GM19438 (cell line): ENCODE results near the gene DOCK3.
"Not testable (repeated sequence)": the region's sequence is repeated elsewhere in the genome, so short reads cannot be mapped to it uniquely, and the experiment has no call there.

Experiments used
- ATAC-seq: cut with Tn5 transposase; IDR thresholded peaks from one replicate; pipeline ENCODE4 v1.9.1; 2021; ENCODE audit warnings: low read depth; ENCODE audit not compliant: unreplicated experiment

The DOCK3 gene

DNA sequence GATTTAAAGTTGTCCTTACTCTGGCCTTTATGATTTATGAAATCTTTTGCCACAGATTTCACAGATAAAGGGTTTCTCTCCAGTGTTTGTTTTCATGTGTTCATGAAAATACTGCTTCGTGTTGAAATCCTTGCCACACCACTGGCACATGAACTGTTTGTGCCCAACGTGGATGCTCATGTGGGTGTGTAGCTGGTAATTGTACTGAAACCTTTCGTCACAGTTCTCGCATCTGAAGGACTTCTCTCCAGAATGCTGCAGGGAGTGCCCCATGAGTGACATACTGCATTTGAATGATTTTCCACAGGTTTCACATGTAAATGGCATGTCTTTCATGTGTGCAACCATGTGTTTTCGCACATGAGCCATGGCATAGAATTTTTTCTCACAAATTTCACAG is 111.9 kb downstream of the DOCK3 start:
- ATAC-seq: no peak

DNA sequence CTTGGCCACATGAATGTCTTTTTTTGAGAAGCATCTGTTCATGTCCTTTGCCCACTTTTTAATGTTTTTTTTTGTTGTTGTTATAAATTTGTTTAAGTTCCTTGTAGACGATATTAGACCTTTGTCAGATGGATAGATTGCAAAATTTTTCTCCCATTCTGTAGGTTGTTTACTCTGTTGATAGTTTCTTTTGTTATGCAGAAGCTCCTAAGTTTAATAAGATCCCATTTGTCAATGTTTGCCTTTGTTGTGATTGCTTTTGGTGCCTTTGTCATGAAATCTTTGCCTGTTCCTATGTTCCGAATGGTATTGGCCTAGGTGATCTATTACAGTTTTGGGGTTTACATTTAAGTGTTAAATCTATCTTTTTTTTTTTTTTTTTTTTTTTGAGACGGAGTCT is 116.2 kb downstream of the DOCK3 start:
- ATAC-seq: not testable (repeated sequence)

DNA sequence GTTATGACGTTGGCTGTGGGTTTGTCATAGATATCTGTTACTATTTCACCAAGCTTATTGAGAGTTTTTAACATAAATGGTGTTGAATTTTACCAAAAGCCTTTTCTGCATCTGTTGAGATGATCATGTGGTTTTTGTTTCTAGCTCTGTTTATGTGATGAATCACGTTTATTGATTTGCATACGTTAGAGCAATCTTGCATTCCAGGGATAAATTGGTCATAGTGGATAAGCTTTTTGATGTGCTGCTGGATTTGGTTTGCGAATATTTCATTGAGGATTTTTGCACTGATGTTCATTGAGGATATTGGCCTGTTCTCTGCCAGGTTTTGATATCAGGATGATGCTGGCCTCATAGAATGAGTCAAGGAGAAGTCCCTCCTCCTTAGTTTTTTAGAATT is 117.8 kb downstream of the DOCK3 start:
- no peak for ATAC-seq

DNA sequence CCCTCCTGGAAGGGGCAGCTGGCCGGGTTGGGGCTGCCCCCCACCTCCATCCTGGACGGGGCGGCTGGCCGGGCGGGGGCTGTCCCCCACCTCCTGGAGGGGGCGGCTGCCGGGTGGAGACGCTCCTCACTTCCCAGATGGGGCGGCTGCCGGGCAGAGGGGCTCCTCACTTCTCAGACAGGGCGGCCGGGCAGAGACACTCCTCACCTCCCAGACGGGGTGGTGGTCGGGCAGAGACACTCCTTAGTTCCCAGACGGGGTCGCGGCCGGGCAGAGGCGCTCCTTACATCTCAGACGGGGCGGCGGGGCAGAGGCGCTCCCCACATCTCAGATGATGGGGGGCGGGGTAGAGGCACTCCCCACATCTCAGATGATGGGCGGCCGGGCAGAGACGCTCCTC is 129.1 kb downstream of the DOCK3 start:
- not testable (repeated sequence) for ATAC-seq

DNA sequence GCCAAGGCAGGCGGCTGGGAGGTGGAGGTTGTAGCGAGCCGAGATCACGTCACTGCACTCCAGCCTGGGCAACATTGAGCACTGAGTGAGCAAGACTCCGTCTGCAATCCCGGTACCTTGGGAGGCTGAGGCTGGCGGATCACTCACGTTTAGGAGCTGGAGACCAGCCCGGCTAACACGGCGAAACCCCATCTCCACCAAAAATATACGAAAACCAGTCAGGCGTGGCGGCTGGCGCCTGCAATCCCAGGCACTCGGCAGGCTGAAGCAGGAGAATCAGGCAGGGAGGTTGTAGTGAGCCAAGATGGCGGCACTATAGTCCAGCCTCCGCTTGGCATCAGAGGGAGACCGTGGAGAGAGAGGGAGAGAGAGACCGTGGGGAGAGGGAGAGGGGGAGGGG is 129.6 kb downstream of the DOCK3 start:
- not testable (repeated sequence) for ATAC-seq

DNA sequence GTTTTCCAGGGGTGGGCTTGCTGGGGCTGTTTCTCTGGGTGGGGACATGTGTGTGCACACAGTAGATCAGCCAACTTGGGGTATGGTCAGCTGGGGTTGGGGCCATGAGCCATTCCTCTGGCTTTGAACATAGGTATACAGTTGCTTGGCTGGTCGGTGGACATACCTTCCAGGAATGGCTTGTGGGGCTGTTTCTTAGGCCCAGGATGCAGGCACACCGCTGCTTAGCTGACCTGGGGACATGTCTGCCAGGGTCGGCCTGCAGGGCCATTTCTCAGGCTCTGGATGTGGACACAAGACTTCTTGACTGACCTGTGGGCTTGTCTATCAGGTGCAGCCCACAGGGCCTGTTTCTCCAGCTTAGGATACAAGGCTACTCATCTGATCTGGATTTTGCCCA is 130.6 kb downstream of the DOCK3 start:
- ATAC-seq: no peak

DNA sequence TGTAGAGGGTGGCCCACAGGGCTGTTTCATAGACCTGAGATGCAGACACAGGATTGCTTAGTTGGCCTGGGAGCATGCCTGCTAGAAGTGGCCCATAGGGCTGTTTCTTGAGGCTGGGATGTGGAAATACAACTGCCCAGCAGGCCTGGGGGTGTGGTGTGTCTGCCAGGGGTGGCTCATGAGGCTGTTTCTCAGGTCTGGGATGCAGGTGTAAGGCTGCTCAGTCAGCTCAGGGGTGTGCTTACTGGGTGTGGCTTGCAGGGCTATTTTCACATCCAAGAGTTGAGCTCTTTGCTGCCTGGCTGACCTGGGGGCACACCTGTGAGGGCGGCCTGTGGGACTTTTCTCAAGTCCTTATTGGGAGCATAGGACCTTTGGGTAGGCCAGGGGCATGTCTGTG is 131.3 kb downstream of the DOCK3 start:
- ATAC-seq: no peak

DNA sequence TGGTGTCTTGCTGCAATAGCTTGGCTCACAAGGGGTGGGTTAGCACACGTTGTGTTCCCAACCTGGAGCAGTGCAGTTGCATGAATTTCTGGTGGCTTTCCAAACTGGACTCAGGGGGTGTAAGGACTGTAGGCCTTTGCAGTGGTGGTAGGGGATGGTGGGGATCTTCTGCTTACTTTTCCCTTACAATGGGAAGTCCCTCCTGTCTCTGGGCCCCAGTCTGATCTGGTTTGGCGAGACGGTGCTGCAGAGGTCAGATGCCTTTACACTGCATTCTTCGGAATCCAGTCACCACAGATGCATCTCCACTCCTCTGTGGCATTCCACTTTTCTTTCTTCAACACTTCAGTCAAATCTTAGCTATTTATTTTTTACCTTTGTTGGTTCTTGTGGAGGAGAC is 132.1 kb downstream of the DOCK3 start:
- ATAC-seq: no peak

DNA sequence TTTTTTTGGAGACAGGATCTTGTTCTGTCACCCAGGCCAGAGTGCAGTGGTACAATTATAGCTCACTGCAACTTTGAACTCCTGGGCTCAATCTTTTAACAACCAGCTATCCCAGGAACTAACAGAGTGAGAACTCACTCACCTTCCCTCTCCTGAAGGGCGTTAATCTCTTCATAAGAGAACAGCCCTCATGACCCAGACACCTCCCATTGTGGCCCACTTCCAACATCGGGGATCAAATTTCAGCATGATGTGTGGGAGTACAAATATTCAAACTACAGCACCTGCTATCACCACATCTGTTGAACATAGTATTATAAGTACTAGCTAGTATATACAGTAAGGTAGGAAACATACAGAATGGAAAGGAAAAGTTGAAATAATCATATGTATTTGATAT is 132.5 kb downstream of the DOCK3 start:
- no peak for ATAC-seq

DNA sequence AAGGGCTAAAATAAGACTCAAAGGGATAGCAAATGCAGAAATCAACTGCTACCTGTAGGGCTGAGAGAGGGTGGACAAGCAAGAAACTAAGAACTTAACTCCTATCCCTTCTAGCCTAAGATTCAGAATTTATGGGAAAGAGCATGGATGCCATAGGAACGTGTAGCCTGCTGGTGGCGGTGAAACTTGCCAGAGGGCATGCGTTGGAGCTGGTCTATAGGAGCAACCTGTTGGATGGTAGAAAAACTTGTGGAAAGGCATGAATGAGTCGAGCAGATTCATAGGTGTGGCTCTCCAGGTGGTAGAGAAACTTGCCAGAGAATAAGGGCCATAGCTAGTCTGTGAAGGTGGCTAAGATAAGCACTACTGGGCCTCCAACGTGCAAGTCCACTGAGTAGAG is 137.2 kb downstream of the DOCK3 start:
- ATAC-seq: no peak

DNA sequence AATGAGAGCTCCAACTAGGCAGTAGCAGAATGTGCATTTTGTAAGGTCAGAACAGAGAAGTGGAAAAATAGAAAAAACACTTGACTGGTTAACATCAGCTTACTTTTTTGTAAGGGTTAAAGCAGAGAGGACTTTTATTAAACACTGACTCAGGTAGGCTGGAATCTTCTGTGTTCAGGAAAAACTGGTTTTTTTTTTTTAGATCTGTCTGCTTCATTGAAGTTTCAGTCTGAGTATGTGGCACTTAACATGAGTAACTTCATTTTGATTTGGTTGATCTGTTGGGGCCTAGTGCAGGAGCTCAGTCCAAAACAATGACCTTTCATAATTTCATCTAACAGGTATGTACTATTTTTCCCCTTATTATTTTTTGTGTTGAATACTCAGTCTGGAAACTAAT is 141.1 kb downstream of the DOCK3 start:
- no peak for ATAC-seq

DNA sequence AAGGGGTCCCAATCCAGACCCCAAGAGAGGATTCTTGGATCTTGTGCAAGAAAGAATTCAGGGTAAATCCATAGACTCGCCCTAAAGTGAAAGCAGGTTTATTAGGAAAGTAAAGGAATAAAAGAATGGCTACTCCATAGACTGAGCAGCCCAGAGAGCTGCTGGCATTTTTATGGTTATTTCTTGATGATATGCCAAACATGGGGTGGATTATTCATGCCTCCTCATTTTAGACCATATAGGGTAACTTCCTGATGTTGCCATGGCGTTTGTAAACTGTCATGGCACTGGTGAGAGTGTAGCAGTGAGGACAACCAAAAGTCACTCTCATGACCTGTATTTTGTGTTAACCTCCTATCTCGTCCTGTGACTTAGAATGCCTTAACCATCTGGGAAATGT is 142.2 kb downstream of the DOCK3 start:
- ATAC-seq: no peak

DNA sequence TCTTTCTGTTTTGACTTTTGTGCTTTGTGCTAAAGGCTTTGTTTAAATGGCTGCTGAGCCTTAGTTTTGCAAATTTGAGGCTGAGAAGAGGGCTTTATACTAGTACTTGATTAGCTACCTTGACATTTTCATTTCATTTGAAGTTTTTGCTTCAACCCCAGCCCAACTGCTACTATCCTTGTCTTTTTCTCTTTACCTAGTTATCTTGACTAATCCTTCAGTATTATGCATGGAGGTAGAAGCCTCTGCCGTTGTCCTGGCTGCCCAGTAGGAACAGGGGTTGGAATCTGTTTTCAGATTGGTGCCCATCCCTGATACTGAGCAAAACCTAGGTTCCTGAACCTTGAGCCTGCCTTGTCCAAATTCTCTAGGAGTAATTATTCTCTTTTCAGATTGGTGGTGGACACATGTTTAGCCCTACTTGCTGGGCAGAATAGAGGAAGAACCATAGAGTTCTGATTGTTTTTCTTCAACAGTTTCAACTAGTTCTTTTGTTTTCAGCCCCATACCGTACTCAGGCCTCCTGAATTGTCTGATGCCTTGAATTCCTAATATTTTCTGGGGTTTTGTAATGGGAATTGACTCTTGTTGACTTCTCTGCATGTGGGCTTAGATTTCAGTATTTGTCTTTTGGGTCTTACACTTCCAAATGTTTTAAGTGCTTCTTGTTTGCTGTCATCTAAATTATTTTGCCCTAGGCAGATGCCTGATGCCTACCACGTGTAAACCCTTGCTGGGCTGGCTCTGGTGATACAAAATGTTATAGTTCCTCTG is 143.2 kb downstream of the DOCK3 start:
- no peak for ATAC-seq

DNA sequence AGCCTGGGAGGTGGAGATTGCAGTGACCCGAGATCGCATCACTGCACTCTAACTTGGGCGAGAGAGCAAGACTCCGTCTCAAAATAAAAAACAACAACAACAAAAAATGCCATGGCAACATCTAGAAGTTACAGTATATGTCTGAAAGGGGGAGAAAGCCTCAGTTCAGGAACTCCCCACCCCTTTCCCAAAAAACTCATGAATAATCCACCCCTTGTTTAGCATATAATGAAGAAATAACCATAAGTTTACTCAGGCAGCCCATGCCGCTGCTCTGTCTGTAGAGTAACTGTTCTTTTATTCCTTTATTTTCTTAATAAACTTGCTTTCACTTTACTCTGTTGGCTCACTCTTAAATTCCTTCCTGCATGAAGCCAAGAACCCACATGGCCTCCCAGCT is 145.2 kb downstream of the DOCK3 start:
- ATAC-seq: no peak

DNA sequence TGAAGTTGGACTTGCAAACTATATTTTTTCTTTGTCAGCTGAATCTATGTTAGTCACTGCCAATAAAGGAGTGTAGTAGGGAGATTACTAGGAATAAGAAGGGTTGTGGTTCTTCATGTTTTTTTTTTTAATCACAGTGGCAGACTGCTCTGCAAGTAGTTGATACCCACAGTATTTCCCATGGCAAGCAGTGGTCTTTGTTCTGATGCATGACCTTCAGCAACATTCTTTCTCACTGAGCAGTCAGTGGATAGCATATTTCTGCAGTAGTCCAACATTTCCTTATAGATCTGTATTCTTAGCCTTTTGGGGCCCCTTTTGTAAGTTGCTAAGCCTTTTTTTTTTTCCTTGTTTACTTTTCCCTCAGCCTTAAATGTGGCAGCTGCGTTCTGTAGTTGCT is 151.1 kb downstream of the DOCK3 start:
- no peak for ATAC-seq

DNA sequence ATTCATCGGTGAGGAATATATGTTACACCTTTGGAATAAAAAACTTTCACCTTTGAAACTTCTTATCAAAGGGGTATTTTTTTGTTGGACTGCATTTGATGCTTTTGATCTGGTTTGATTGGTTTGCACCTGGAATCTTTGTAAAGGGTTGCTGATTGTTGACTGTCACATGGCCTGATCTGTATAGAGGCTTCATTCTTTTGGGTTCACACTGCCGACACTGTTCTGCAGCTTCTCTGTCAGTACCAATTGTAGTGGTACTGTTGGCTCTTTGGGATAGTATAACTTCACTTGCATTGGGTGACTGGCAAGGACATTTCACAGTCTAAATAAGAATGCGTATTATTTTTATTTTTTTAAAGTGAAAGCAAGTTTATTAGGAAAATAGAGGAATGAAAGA is 155.7 kb downstream of the DOCK3 start:
- no peak for ATAC-seq

DNA sequence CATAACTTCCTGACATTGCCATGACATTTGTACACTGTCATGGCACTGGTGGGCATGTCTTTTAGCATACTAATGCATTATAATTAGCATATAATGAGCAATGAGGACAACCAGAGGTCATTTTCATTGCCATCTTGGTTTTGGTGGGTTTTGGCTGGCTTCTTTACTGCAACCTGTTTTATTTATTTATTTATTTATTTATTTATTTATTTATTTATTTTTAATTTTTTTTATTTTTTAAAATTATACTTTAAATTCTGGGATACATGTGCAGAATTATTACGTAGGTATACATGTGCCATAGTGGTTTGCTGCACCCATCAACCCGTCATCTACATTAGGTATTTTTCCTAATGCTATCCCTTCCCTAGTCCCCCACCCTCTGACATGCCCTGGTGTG is 156.3 kb downstream of the DOCK3 start:
- not testable (repeated sequence) for ATAC-seq

DNA sequence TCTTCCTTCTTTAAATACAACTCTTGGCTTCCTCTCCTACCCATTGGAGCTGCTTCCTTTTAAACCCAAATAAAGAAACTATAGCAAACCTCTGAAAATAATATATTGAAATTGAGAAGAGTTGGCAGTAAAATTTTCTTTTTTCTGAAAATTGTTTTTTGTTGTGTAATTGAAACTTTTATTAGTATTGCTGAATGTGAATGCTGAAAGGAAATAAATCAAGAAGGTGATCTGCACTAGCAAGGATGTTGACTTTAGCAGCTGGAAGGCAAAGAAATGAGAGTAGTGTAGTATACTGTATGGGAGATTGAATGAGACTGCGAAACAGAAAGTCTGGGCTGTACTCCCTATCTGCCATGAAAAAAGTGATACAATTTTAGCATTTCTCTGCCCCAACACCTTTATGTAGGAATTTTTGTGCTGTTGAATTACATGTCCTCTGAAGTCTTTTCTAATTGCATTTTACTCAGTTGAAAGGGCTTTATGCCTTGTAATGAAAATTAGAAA is 166.3 kb downstream of the DOCK3 start:
- ATAC-seq: no peak

DNA sequence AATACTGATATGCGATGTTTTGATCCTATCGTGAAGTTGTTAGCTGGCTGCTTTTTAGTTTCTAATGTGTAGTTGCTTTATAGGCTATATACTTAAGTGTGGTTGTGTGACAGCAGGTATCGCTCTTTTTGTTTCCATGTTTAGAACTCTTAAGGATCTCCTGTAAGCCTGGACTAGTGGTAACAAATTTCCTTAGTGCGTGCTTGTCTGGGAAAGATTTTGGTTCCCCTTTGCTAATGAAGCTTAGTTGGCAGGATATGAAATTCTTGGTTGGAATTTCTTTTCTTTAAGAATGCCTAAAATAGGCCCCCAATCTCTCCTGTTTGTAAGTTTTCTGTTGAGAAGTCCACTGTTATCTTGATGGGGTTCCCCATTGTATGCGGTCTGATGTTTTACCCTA is 173.6 kb downstream of the DOCK3 start:
- ATAC-seq: no peak

DNA sequence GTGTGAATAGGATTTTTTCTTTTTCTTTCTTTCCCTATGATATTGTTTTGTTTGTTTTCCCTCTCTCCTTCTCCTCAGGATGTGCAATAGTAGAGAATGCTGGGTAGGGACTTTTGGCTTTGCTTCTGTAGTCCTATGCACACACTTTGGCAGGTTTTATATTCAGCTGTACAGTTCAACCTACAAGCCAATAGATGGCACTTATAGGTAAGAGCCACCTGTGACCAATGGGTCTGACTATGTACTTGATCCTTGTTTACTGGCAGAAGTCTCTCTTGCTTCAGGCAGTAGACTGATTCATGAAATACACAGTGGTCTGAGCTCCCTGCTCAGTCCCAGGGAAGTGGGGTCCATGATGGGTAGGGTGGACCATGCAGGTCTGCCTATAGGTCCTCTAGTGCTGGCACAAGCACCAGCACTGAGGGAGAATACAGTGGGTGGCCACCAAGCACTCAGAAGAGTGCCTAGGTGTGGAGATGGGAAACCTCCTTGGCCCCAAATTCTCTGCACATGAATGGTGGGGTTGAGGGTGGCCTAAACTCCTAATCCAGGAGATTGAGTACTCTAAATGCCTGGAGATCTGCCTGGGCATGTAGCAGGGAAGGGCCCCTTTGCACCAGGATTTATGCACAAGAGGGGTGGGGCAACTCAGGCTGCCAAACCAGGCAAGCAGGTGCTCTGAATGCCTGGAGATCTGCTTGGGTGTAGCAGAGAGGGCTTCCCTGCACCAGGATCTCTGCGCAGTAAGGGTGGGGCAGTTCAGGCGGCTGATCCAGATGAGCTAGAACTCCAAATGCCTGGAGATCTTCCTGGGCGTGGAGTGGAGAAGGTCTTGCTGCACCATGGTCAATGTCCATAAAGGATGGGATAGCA is 176.1 kb downstream of the DOCK3 start:
- ATAC-seq: no peak

DNA sequence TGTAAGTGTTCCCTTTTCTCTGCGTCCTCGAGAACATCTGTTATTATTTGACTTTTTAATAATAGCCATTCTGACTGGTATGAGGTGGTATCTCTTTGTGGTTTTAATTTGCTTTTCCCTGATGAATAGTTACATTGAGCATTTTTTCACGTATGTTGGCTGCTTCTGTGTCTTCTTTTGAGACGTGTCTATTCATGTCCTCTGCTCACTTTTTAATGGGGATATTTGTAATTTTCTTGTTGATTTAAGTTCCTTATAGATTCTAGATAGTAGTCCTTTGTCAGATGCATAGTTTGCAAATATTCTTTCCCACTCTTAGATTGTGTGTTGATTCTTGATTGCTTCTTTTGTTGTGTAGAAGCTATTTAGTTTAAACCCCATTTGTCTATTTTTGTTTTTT is 179.2 kb downstream of the DOCK3 start:
- no peak for ATAC-seq

DNA sequence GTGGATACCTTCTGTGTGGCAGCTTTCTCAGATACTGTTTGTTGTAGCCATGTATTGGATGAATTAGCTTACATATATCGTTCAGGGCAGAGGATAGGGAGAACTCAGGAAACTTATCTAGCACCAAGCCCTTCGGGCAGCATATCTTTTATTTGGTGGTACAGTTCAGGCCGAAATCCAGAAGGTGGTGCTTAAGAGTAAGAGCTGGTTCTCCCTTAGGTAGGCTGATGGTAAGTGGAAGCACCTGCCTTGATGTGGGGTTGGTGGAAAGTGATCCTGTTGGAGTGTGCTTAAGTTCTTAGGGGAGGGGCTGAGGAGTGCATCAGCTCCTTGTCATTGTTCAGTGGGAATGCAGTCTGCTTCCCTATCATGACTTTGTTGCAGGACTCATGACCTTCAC is 187.5 kb downstream of the DOCK3 start:
- ATAC-seq: no peak
